GM20000 (cell line): ENCODE results near the gene IL18.

ENCODE experiments used
- DNase-seq: peaks from one replicate; pipeline ENCODE4 v3.0.0; 2012; ENCODE audit warnings: low spot score
- TF ChIP-seq, protein P1 (sequence below): IDR thresholded peaks from 2 replicates; pipeline ENCODE4 v1.5.1; 2012; ENCODE audit warnings: mild to moderate bottlenecking, control low read depth; ENCODE audit errors: extremely low read depth, missing control alignments

Gene IL18

GRCh38 chr11:112178428-112178827 lies 14.5 kb upstream of the IL18 start:
- DNase-seq, result no peak

DNA sequence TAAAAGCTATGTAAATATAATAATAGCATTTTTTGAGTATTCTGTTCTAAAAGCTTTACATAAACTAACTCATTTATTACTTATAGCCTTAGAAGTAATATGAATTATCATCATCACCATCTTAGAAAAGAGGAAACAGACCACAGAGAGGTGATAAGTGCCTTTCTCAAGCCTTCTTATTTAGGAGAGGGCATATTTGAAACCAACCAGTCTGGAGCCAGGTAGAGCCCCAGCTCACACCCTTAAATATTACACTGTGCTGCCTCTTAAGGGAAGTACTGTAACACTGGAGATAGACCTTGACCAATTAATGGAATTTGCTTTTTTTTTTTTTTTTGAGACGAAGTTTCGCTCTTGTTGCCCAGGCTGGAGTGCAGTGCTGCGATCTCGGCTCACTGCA lies 13.7 kb upstream of the IL18 start:
- TF ChIP-seq, protein P1, sequence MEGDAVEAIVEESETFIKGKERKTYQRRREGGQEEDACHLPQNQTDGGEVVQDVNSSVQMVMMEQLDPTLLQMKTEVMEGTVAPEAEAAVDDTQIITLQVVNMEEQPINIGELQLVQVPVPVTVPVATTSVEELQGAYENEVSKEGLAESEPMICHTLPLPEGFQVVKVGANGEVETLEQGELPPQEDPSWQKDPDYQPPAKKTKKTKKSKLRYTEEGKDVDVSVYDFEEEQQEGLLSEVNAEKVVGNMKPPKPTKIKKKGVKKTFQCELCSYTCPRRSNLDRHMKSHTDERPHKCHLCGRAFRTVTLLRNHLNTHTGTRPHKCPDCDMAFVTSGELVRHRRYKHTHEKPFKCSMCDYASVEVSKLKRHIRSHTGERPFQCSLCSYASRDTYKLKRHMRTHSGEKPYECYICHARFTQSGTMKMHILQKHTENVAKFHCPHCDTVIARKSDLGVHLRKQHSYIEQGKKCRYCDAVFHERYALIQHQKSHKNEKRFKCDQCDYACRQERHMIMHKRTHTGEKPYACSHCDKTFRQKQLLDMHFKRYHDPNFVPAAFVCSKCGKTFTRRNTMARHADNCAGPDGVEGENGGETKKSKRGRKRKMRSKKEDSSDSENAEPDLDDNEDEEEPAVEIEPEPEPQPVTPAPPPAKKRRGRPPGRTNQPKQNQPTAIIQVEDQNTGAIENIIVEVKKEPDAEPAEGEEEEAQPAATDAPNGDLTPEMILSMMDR, result no peak
- DNase-seq, result no peak

More at GRCh38 chr11:112178428-112178827, 14.5 kb upstream of the IL18 start:
- TF ChIP-seq, protein P1, result no peak

- TF ChIP-seq, protein P1, result no peak
- no peak for DNase-seq
Measured at GRCh38 chr11:112176077-112176476, 12.2 kb upstream of the IL18 start.

DNA sequence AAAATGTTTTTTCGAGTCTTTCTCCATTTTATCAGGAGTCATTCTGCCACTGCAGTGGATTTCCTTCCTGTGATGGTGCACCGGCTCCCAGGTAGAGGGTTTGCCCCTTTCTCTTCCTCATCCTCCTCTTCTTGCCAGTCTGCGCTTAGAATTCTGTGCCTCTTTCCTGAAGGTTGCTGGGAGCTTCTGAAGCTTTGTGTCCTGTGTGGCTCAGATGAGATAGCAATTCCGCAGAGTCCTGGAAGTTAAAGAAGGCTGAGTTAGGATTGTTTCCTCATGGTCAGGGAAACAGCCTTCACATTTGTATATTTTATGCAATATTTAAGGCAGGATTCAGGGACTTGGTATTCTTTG lies 11.7 kb upstream of the IL18 start:
- TF ChIP-seq, protein P1, result no peak
- DNase-seq, result no peak

DNA sequence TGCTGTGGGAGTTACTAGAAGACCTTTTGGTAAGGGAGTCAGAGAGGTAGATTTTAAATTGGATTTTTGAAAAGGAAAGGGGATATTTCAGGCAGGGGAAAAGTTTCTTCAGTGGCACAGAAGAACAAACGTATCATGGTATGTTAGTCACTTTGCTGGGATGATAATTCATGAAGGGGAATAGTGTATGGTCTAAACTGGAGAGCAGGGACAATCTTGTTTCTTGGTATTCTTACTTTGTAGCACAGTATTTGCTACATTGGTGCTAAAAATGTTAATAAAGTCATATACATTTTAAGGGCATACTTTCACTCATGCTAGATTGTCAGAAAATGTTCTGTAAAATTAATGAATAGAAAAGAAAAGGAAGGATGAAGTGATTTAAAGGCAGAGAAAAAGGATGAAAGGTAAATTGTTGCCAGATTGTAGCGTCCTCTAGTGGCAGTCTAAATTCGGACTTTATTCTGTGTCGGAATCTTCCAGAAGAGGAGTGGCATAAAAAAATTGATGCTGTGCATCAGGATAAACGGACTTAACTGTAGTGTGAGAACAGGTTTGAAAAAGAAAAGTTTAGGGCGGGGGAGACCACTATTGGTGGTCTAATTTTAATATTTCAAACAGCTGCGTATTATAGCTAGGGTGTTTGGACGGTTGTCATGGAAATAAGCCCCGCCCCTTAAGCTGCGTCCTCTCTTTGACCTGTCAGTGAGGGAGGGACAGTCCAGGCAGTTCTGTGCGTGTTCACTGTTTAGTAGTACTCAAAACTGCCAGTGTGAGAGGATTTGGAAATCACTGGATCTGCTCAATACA lies 11.1 kb upstream of the IL18 start, which contains the start of gene BCO2:
TSS of gene BCO2 (plus strand) at position 724 of the 810 bp plus-strand sequence. CDS start 90 bp downstream, outside the sequence.
- TF ChIP-seq, protein P1, result peak; percentile 38
- DNase-seq, result peak; percentile 46

- DNase-seq, result no peak
- TF ChIP-seq, protein P1, result no peak
Measured at GRCh38 chr11:112173152-112173551, 9.3 kb upstream of the IL18 start.

GRCh38 chr11:112172362-112172994 lies 8.6 kb upstream of the IL18 start:
- TF ChIP-seq, protein P1, result no peak
- DNase-seq, result peak; percentile 36
